NCI-H345 (cell line): ENCODE data around the gene MCUR1.
A peak's percentile ranks its signal among the peaks of the same experiment; 100 is the strongest.
"Not testable (repeated sequence)": the region's sequence is repeated elsewhere in the genome, so short reads cannot be mapped to it uniquely, and the experiment has no call there.

Experiments
- DNase-seq: peaks from one replicate; lab custom pipeline; 2025; lab: John Stamatoyannopoulos, UW

Gene MCUR1

GRCh38 chr6:13828656-13829301, 14.4 kb upstream of the MCUR1 start:
- DNase-seq = not testable (repeated sequence)

- no peak for DNase-seq
These were observed 12.7 kb upstream of the MCUR1 start for GRCh38 chr6:13827032-13827431.

DNA sequence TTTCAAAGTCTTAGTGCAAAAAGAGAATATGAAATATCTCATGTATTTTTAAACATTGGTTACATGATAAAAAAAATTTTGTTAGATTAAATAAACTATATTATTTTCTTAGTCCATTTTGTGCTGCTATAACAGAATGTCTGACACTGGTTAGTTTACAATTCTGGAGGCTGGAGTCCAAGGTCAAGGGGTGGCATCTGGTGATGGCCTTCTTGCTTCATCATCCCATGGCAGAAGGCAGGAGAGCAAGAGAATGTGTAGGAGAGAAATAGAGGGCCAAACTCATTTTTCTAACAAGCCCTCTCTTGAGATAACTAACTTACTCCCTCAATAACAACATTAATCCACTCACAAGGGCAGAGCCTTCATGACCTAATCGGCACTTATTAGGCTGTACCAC, 11.5 kb upstream of the MCUR1 start:
- DNase-seq = no peak

DNA sequence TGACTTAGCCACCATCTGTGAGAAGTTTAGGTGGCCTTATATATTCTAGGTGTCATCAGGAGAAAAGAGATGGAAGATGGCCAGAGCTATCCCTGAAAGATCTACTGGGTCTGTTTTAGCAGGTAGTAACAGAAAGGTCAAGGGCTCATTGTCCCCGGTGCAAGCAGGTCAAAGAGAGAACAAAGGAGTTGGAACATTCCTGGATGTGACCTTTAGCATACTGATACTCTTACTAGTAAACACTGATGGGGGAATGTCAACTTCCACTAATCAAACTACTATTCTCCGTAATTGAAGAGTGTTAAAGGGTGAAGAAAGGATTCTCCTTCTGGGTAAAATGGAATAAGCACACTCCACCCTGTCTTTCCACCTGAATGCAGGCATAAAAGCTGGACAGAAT, 4.0 kb upstream of the MCUR1 start:
- DNase-seq = no peak

GRCh38 chr6:13814938-13815575, 700 bp upstream of the MCUR1 start:
- DNase-seq = no peak

GRCh38 chr6:13813621-13814175, 659 bp downstream of the MCUR1 start:
- DNase-seq = peak; percentile 53

GRCh38 chr6:13813026-13813425, 1.3 kb downstream of the MCUR1 start:
- DNase-seq = no peak

- no peak for DNase-seq
These were observed 2.1 kb downstream of the MCUR1 start for GRCh38 chr6:13812359-13812642.

DNA sequence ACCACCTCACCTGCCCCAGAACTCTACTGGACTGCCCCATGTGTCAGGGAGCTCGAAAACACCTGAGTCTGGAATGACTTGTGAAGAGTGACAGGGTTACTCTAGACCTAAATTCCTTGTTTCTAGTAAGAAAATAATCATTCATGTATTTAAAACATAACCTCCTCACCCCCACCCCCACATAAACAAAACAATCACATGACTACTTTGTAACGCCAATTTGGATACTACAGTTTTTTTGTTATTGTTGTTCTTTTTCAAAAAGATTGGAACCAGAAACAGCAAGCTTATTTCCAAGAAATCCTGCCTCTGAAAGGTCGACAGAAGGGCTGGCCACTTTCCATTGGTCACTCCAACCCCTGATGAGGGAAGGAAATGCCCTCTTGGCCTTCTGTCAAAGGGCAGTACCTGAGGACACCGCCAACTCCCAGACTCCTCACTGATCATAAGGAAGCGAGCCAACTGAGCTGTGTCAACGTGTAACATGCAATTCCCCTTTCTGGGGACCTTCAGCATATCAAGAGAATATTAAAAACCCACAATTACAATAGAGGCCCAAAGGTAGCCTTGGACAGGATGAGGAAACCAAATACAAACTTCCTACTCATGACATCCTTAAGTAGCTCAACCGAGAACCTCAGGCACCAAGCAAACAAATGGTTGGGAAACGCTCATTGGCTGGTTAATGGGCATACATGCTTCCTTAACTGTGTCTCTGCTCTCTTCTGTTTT, 2.6 kb downstream of the MCUR1 start:
- DNase-seq = no peak

DNA sequence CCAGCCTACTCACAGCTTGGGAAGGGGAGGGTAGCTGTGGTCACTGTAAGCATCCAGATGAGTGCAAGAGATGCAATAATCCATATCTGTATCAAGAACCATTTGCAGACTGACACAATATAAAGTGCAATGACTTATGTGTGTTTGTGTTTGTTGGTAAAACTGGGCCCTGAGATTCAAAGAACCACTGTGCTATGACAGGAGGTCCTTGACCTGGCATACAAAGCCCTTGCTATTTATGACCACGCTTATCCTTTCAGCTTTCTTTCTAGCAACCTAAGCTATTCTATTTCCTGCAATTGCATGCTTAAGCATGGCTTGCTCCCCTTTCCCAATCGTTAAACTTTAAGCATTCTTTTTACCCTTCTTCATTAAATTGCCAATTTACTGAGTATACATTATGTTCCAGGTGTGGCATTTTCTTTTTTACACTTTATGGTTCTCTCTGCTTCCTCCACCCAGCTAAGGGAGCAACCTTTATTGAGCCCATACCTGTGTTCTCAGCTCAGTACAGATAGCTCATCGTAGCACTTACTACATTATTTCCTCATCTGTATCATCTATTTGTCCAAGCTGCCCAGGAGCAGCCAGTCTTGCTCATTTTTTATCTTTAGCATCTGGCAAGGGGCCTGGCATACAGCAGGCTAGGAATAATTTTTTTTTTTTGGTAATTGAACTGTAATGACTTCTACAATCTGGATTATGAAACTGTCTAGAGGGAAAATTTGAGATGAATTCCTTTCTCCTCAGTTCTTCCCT, 3.5 kb downstream of the MCUR1 start:
- no peak for DNase-seq

- DNase-seq = no peak
These were observed 5.6 kb downstream of the MCUR1 start for GRCh38 chr6:13808801-13809200.

DNA sequence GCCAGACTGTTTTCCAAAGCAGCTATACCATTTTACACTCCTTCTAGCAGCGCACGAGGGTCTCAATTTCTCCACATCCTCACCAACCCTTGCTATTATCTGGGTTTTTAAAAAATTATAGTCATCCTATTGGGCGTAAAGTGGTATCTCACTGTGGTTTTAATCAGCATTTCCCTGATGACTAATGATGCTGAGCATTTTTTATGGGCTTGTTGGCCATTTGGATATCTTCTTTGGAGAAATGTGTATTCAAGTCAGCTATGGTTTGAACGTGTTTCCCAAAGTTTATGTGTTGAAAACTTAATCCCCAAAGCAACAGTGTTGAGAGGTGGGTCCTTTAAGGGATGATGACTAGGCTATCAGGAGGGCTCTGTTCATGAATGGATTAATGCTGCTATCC, 6.7 kb downstream of the MCUR1 start:
- no peak for DNase-seq

DNA sequence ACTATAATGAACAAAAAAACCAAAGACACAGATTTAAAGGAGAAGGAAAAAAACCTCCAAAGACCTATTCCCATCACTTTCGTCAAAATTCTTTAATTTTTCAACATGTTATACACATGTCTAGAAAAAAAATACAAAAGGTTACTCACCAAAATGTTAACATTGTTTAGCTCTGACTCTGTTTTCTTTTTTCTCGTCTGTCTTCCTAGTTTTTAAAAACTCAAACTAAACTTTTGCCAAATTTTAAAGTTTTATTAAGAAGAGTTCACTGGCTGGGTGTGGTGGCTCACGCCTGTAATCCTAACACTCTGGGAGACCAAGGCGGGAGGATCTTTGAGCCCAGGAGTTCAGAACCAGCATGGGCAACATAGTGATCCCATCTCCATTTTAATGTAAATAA, 10.8 kb downstream of the MCUR1 start:
- DNase-seq = no peak

DNA sequence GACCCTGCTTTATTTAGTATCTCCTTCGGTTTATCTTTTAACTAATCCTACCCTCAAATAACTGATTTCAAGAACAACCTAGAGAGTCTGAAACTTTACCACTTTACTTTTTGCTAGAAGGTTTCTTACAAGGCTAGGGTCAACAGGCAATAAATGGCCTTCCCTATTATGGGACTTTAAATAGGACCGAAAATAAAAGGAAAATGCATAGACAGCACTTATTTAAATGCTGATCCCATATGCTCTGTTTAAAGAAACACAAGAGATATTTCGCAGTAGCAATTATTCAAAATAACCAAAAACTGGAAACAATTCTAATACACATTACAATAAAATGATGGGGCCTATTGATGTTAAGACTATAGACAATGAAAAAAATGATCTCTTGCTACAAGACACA, 13.7 kb downstream of the MCUR1 start:
- no peak for DNase-seq

- no peak for DNase-seq
These were observed 17.6 kb downstream of the MCUR1 start for GRCh38 chr6:13796781-13797180.

DNA sequence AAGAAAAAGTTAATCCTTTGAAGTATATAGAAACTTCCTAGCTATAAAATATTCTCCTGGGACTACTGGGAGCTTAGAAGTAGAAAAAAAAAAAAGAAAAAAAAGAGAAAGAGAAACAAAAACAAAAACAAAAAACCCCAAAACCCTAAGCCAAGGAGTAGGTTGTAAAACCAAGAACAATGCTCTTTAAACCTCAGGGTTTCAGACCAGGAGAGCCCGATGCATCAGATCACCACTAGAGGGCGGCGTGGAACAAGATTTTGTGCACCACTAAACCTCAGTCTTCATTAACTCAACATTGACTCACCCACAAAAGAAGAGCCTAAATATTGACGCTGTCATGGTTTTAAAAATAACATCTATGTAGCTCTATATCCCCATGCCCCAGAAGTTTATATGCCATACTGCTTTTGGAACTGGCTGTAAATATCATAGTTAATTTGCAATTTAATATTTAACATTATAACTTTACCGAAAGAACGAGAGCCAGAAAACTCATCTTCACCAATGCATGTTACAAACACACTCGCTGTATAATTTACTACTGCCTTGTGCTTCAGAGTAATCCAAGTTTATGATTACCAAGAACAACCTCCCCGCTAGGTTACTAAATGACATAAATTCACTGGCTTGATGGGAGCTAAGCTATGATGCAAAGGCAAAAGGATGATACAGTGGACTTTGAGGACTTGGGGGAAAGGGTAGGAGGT, 19.2 kb downstream of the MCUR1 start:
- peak; percentile 26 for DNase-seq

DNA sequence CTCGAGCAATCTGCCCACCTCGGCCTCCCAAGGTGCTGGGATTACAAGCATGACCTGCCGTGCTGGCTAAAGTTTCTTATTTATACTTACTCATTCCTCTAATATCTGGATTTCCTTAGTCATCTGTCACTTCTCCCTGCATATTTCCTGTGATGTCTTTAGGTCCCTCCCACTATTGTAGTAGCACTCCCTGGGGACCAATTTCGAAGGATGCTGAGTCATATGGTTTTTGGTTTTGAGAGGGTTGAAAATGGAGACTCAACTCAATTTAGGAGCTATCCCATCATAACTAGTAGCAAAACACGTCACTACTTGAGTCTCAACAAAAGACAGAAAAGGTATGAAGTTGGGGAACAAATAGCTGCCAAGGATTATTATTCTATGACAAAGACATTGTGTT, 20.2 kb downstream of the MCUR1 start:
- no peak for DNase-seq

DNA sequence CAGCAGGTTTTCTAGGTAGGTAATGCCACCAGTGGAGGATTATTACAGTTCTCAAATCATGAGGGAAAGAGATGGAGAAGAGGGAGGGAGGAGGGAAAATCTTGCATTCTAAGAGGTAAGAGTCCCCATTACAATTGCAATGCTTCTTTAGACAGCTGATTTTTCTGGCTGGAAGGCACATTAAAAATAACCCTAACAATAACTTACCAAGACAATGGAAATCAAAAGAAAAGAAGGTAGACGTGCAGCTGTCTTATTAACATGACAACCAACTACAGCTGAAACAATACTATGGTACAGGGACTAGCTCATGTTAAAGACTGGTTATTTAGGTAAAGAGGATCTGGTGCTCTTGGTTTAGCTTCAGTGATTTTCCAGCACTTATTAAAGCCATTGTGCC, 24.6 kb downstream of the MCUR1 start:
- DNase-seq = no peak

DNA sequence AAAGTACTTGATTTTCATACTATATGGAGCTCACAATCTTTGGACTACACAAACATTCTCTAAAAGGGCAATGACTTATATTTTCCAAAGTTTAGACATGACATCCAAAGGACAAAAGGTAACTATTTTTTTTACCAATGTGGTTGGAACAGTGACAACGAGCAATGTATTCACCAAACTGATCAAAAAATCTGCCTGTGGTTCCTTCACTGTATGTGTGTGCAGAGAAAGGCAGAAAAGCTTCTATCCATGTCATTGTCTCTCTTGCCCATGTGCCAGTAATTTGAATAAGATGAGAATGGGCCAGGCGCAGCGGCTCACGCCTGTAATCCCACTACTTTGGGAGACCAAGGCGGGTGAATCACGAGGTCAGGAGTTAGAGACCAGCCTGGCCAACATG, 25.5 kb downstream of the MCUR1 start:
- DNase-seq = no peak

DNA sequence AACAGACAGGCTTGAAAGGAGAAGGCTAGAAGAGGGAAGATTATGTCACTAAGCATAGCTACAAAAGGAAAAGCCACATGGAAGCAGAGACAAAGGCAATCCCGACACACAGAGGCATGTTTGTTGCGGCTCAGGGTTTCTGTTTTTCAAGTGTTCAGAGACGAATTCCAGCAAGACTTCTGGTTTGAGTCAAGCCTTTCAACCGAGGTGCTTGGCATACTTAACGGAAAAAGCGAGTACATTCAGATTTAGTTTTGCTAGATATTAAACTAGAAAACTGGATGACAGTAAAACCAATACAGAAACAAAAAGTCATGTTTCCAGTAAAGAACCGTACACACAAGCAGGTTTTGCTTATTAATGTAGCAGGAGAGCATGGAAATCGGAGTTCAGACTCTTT, 27.2 kb downstream of the MCUR1 start:
- no peak for DNase-seq

DNA sequence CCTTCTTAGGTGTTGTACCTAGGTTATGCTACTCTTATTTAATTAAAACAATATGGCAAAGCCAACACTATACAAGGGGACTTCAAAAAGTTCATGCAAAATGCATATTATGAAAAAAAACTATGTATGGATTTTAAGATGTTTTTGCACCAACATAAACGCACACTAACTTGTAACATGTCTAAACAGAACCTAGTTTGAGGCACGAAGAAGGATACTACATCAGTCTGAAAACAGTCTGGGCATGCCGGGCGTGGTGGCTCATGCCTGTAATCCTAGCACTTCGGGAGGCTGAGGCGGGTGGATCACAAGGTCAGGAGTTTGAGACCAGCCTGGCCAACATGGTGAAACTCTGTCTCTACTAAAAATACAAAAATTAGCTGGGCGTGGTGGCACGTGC, 34.2 kb downstream of the MCUR1 start:
- not testable (repeated sequence) for DNase-seq

- no peak for DNase-seq
These were observed 36.3 kb downstream of the MCUR1 start for GRCh38 chr6:13778028-13778427.
